AG04450 (cell line): ENCODE results near the gene TMPRSS6. TPM values are rescaled to one million over a fixed set of nuclear protein-coding genes. Genes with fewer than 3 reads are reported as not detected.

ENCODE experiments used
- CTCF ChIA-PET: fragments of 300-600, 350-600 bp; formaldehyde crosslinking; extraction: SDS; loops from one replicate; lab custom pipeline; 2022; ENCODE audit warnings: antibody characterized with exemption, inconsistent platforms; lab: Charles Lee
- POLR2A ChIA-PET: fragments of 350-600 bp; formaldehyde crosslinking; extraction: SDS; loops from one replicate; lab custom pipeline; 2021; ENCODE audit warnings: antibody characterized with exemption, inconsistent platforms; lab: Yijun Ruan, JAX
- DNase-seq: peaks from one replicate; pipeline ENCODE4 v3.0.0-alpha.2; 2011; ENCODE audit warnings: low read depth, low spot score
- H3K27ac ChIP-seq: one replicate; pipeline ENCODE4 v1.5.1; 2012; ENCODE audit warnings: low read depth, low read length, control low read depth
- H3K27me3 ChIP-seq: one replicate; pipeline ENCODE4 v1.6.0; 2012; ENCODE audit warnings: low read length; ENCODE audit not compliant: control insufficient read depth, insufficient read depth
- H3K4me3 ChIP-seq: 2 replicates; pipeline ENCODE4 v1.5.1; 2011; ENCODE audit warnings: mild to moderate bottlenecking, low read depth, low read length, control low read depth
- H3K9me3 ChIP-seq: 2 replicates; pipeline ENCODE4 v1.5.1; 2012; ENCODE audit warnings: low read length; ENCODE audit not compliant: control insufficient read depth, insufficient read depth
- CTCF ChIP-seq: IDR thresholded peaks from 2 replicates; pipeline ENCODE4 v1.5.1; 2011; ENCODE audit warnings: low read depth, low read length, control low read depth, inconsistent platforms
- polyA plus RNA-seq: library from polyadenylated mRNA; depleted of rRNA; stranded (reverse); fragments of >200 nt; gene quantifications from 2 replicates; pipeline ENCODE4 v1.2.3, GENCODE V29; 2011

TMPRSS6 gene
- polyA plus RNA-seq, 1 experiment: not detected

GRCh38 chr22:37030560-37031281 lies 78.8 kb downstream of the TMPRSS6 start:
- DNase-seq: no peak
- no peak overlapping the region for H3K27ac ChIP-seq
- H3K27me3 ChIP-seq: no peaks in the 10 kb centered on the region
- H3K4me3 ChIP-seq: no peak overlapping the region
- TF ChIP-seq CTCF: no peak
- POLR2A ChIA-PET: interaction anchor here (1.4 kb wide), 1 partner anchor 11 kb away, joined by 4 read pairs; the partner anchor contains the start of genes MPST and TST
- CTCF ChIA-PET: interaction anchor here (4.2 kb wide), 1 partner anchor 10 kb away, joined by 36 read pairs; the partner anchor contains the start of genes MPST and TST
- H3K9me3 ChIP-seq: no peaks in the 10 kb centered on the region

- no peak overlapping the region for H3K4me3 ChIP-seq
- H3K27ac ChIP-seq: no peak overlapping the region
- H3K9me3 ChIP-seq: no peaks in the 10 kb centered on the region; the same call in 1 of the 2 replicates
- no peaks in the 10 kb centered on the region for H3K27me3 ChIP-seq
- CTCF ChIA-PET: interaction anchor here (0.7 to 4.2 kb wide), 3 partner anchors 8 to 173 kb away, joined by 3 to 36 read pairs (median 4); partner anchors contain the start of genes MPST and TST
- no peak for DNase-seq
- POLR2A ChIA-PET: interaction anchor here (1.4 kb wide), 1 partner anchor 10 kb away, joined by 4 read pairs; the partner anchor contains the start of genes MPST and TST
- no peak for TF ChIP-seq CTCF
These were observed 80.5 kb downstream of the TMPRSS6 start for GRCh38 chr22:37028692-37029674.

DNA sequence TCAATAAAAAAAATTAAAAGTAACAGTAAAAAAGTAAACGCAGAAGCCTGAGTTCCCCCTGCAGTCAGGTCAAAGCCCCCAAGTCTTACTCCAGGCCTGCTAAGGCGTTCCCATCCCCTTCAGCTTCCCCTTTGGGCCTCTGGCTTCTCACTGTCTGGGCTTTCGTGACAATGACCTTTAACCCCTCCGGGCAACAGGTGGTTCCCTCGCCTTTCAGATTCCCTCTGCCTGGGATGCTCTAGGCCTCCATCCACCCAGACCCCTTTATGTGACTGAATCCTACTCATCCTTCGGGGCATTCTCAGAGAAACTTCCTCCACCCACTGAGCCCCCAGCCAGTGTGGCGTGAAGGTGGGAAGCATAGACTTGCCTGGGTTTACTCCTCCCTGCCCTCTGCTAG lies 82.0 kb downstream of the TMPRSS6 start:
- POLR2A ChIA-PET: no interaction called here

GRCh38 chr22:37026325-37026724 lies 83.2 kb downstream of the TMPRSS6 start:
- no peak overlapping the region for H3K4me3 ChIP-seq
- no peak for DNase-seq
- no peak for TF ChIP-seq CTCF
- H3K9me3 ChIP-seq: no peaks in the 10 kb centered on the region; the same call in 1 of the 2 replicates
- no peaks in the 10 kb centered on the region for H3K27me3 ChIP-seq
- ChIA-PET POLR2A (no interaction called here), CTCF (interaction anchor here (0.9 kb wide), 1 partner anchor 18 kb away, joined by 3 read pairs; no protein-coding TSS in a partner anchor)
- H3K27ac ChIP-seq: no peak overlapping the region

More for the DNA sequence above, 82.0 kb downstream of the TMPRSS6 start:
- CTCF ChIA-PET: no interaction called here
- H3K9me3 ChIP-seq: no peaks in the 10 kb centered on the region; the same call in 1 of the 2 replicates
- DNase-seq: no peak
- H3K27me3 ChIP-seq: no peaks in the 10 kb centered on the region
- no peak for TF ChIP-seq CTCF
- no peak overlapping the region for H3K4me3 ChIP-seq
- H3K27ac ChIP-seq: no peak overlapping the region
